ENCODE data around the gene SLC37A3.
"Not testable (repeated sequence)": the region's sequence is repeated elsewhere in the genome, so short reads cannot be mapped to it uniquely, and the experiment has no call there.

The SLC37A3 gene

GRCh38 chr7:140397784-140398750 lies at the start of gene SLC37A3:
Gene SLC37A3 (minus strand): TSS chr7:140398530. CDS start chr7:140382526, 16,004 bp downstream.
- Mint-ChIP-seq H3K4me3 (peak within 1 kb of the TSS; percentile 94), H3K36me3 (ENCODE audit: low read depth) (peaks cover 17% of the 10 kb centered on the region), H3K9me3 (no peaks in the 10 kb centered on the region), H3K27ac (peak within 1 kb of the TSS; percentile 89), H3K4me1 (ENCODE audit: low read depth) (peaks cover 30% of the 10 kb centered on the region), H3K27me3 (ENCODE audit: low read depth) (no peaks in the 10 kb centered on the region)
- DNase-seq (ENCODE audit: low spot score), result peak; percentile 90

GRCh38 chr7:140447841-140448240 lies 49.5 kb upstream of the SLC37A3 start:
- H3K9me3 Mint-ChIP-seq, result no peaks in the 10 kb centered on the region
- peaks cover 45% of the 10 kb centered on the region for H3K4me1 Mint-ChIP-seq (ENCODE audit: low read depth)
- peak overlapping the region; percentile 58 for H3K27ac Mint-ChIP-seq
- H3K27me3 Mint-ChIP-seq (ENCODE audit: low read depth), result no peaks in the 10 kb centered on the region
- no peak for DNase-seq (ENCODE audit: low spot score)
- H3K4me3 Mint-ChIP-seq, result no peak overlapping the region
- peaks cover 8% of the 10 kb centered on the region for H3K36me3 Mint-ChIP-seq (ENCODE audit: low read depth)

- Mint-ChIP-seq H3K36me3 (ENCODE audit: low read depth) (no peaks in the 10 kb centered on the region), H3K4me3 (no peak overlapping the region), H3K27me3 (ENCODE audit: low read depth) (no peaks in the 10 kb centered on the region), H3K27ac (no peak overlapping the region), H3K4me1 (ENCODE audit: low read depth) (peaks cover 37% of the 10 kb centered on the region), H3K9me3 (no peaks in the 10 kb centered on the region)
- DNase-seq (ENCODE audit: low spot score), result no peak
Measured at GRCh38 chr7:140446467-140446866, 48.1 kb upstream of the SLC37A3 start.

- H3K36me3 Mint-ChIP-seq (ENCODE audit: low read depth), result no peaks in the 10 kb centered on the region
- H3K4me1 Mint-ChIP-seq (ENCODE audit: low read depth), result peaks cover 9% of the 10 kb centered on the region
- no peaks in the 10 kb centered on the region for H3K9me3 Mint-ChIP-seq
- no peak for DNase-seq (ENCODE audit: low spot score)
- no peaks in the 10 kb centered on the region for H3K27me3 Mint-ChIP-seq (ENCODE audit: low read depth)
- H3K27ac Mint-ChIP-seq, result no peak overlapping the region
- H3K4me3 Mint-ChIP-seq, result no peak overlapping the region
Measured at GRCh38 chr7:140441519-140441918, 43.2 kb upstream of the SLC37A3 start.

GRCh38 chr7:140440593-140440992 lies 42.3 kb upstream of the SLC37A3 start:
- Mint-ChIP-seq H3K4me1 (ENCODE audit: low read depth) (peaks cover 9% of the 10 kb centered on the region), H3K9me3 (no peaks in the 10 kb centered on the region), H3K4me3 (no peak overlapping the region), H3K27me3 (ENCODE audit: low read depth) (no peaks in the 10 kb centered on the region), H3K36me3 (ENCODE audit: low read depth) (peaks cover 2% of the 10 kb centered on the region), H3K27ac (no peak overlapping the region)
- no peak for DNase-seq (ENCODE audit: low spot score)

- Mint-ChIP-seq H3K9me3 (no peaks in the 10 kb centered on the region), H3K27ac (peak overlapping the region; percentile 15), H3K4me3 (no peak overlapping the region), H3K4me1 (ENCODE audit: low read depth) (peaks cover 9% of the 10 kb centered on the region), H3K27me3 (ENCODE audit: low read depth) (no peaks in the 10 kb centered on the region), H3K36me3 (ENCODE audit: low read depth) (peaks cover 2% of the 10 kb centered on the region)
- no peak for DNase-seq (ENCODE audit: low spot score)
Measured at GRCh38 chr7:140439359-140439758, 41.0 kb upstream of the SLC37A3 start.

- H3K27me3 Mint-ChIP-seq (ENCODE audit: low read depth), result no peaks in the 10 kb centered on the region
Measured at GRCh38 chr7:140435252-140435895, 37.0 kb upstream of the SLC37A3 start.

GRCh38 chr7:140433396-140433795 lies 35.1 kb upstream of the SLC37A3 start:
- H3K27ac Mint-ChIP-seq, result no peak overlapping the region
- H3K4me1 Mint-ChIP-seq (ENCODE audit: low read depth), result no peaks in the 10 kb centered on the region
- no peaks in the 10 kb centered on the region for H3K27me3 Mint-ChIP-seq (ENCODE audit: low read depth)
- H3K9me3 Mint-ChIP-seq, result no peaks in the 10 kb centered on the region
- peaks cover 2% of the 10 kb centered on the region for H3K36me3 Mint-ChIP-seq (ENCODE audit: low read depth)
- no peak for DNase-seq (ENCODE audit: low spot score)
- no peak overlapping the region for H3K4me3 Mint-ChIP-seq

More at GRCh38 chr7:140435252-140435895, 37.0 kb upstream of the SLC37A3 start:
- H3K27ac Mint-ChIP-seq, result no peak overlapping the region
- no peak for DNase-seq (ENCODE audit: low spot score)
- H3K4me3 Mint-ChIP-seq, result no peak overlapping the region
- H3K36me3 Mint-ChIP-seq (ENCODE audit: low read depth), result peaks cover 2% of the 10 kb centered on the region
- no peaks in the 10 kb centered on the region for H3K9me3 Mint-ChIP-seq
- H3K4me1 Mint-ChIP-seq (ENCODE audit: low read depth), result peaks cover 5% of the 10 kb centered on the region

- no peaks in the 10 kb centered on the region for H3K27me3 Mint-ChIP-seq (ENCODE audit: low read depth)
- H3K4me1 Mint-ChIP-seq (ENCODE audit: low read depth), result no peaks in the 10 kb centered on the region
- H3K4me3 Mint-ChIP-seq, result no peak overlapping the region
- no peak for DNase-seq (ENCODE audit: low spot score)
- no peaks in the 10 kb centered on the region for H3K9me3 Mint-ChIP-seq
- peaks cover 10% of the 10 kb centered on the region for H3K36me3 Mint-ChIP-seq (ENCODE audit: low read depth)
- no peak overlapping the region for H3K27ac Mint-ChIP-seq
Measured at GRCh38 chr7:140426130-140426529, 27.8 kb upstream of the SLC37A3 start.

GRCh38 chr7:140425718-140426117 lies 27.4 kb upstream of the SLC37A3 start:
- Mint-ChIP-seq H3K4me3 (no peak overlapping the region), H3K36me3 (ENCODE audit: low read depth) (peaks cover 10% of the 10 kb centered on the region), H3K27ac (no peak overlapping the region), H3K4me1 (ENCODE audit: low read depth) (no peaks in the 10 kb centered on the region), H3K9me3 (no peaks in the 10 kb centered on the region), H3K27me3 (ENCODE audit: low read depth) (no peaks in the 10 kb centered on the region)
- no peak for DNase-seq (ENCODE audit: low spot score)

- H3K36me3 Mint-ChIP-seq (ENCODE audit: low read depth), result peaks cover 12% of the 10 kb centered on the region
- DNase-seq (ENCODE audit: low spot score), result no peak
- H3K27me3 Mint-ChIP-seq (ENCODE audit: low read depth), result no peaks in the 10 kb centered on the region
- no peak overlapping the region for H3K27ac Mint-ChIP-seq
- peaks cover 6% of the 10 kb centered on the region for H3K4me1 Mint-ChIP-seq (ENCODE audit: low read depth)
- no peak overlapping the region for H3K4me3 Mint-ChIP-seq
- H3K9me3 Mint-ChIP-seq, result no peaks in the 10 kb centered on the region
Measured at GRCh38 chr7:140423501-140423900, 25.2 kb upstream of the SLC37A3 start.

- Mint-ChIP-seq H3K4me3 (no peak overlapping the region), H3K27me3 (ENCODE audit: low read depth) (no peaks in the 10 kb centered on the region), H3K36me3 (ENCODE audit: low read depth) (peaks cover 14% of the 10 kb centered on the region), H3K27ac (no peak overlapping the region), H3K9me3 (no peaks in the 10 kb centered on the region), H3K4me1 (ENCODE audit: low read depth) (peaks cover 17% of the 10 kb centered on the region)
- no peak for DNase-seq (ENCODE audit: low spot score)
Measured at GRCh38 chr7:140421521-140421920, 23.2 kb upstream of the SLC37A3 start.

GRCh38 chr7:140418653-140419052 lies 20.3 kb upstream of the SLC37A3 start:
- H3K9me3 Mint-ChIP-seq, result no peaks in the 10 kb centered on the region
- H3K36me3 Mint-ChIP-seq (ENCODE audit: low read depth), result peaks cover 16% of the 10 kb centered on the region
- H3K27me3 Mint-ChIP-seq (ENCODE audit: low read depth), result no peaks in the 10 kb centered on the region
- no peak overlapping the region for H3K4me3 Mint-ChIP-seq
- H3K27ac Mint-ChIP-seq, result no peak overlapping the region
- no peak for DNase-seq (ENCODE audit: low spot score)
- H3K4me1 Mint-ChIP-seq (ENCODE audit: low read depth), result peaks cover 28% of the 10 kb centered on the region

GRCh38 chr7:140418156-140418472 lies 19.8 kb upstream of the SLC37A3 start:
- H3K4me3 Mint-ChIP-seq; H3K9me3 Mint-ChIP-seq; H3K27me3 Mint-ChIP-seq (ENCODE audit: low read depth); DNase-seq (ENCODE audit: low spot score): not testable (repeated sequence)
- H3K27ac Mint-ChIP-seq, result peak overlapping the region; percentile 82
- H3K4me1 Mint-ChIP-seq (ENCODE audit: low read depth), result peaks cover 28% of the 10 kb centered on the region
- peaks cover 20% of the 10 kb centered on the region for H3K36me3 Mint-ChIP-seq (ENCODE audit: low read depth)
